Endothelial cell of umbilical vein (primary cell): Measurements from ENCODE around the gene TLX3. TPM values are rescaled to one million over a fixed set of nuclear protein-coding genes. Genes with fewer than 3 reads are reported as not detected.

Experiments
- BruUV-seq: library from RNA; stranded (reverse); fragments of 400-500 nt; replicated peaks from 2 replicates; lab custom pipeline; 2021; lab: Mats Ljungman, UMichigan
- CTCF ChIA-PET: fragments of 300-600, 350-600 bp; sonication (Branson Sonifier 250); formaldehyde crosslinking; loops from one replicate; lab custom pipeline; 2021; ENCODE audit warnings: antibody characterized with exemption, inconsistent platforms; lab: Charles Lee
- POLR2A ChIA-PET: fragments of 300-600, 350-600 bp; sonication (Branson Sonifier 250); formaldehyde crosslinking; loops from one replicate; lab custom pipeline; 2021; ENCODE audit warnings: antibody characterized with exemption, inconsistent platforms; lab: Charles Lee
- DNase-seq: peaks from one replicate; pipeline ENCODE4 v3.0.0-alpha.2; 2011; ENCODE audit warnings: low read depth, low spot score
- FAIRE-seq: peaks from 2 replicates; lab custom pipeline; 2011; peaks lifted over from hg19 to GRCh38; lab: Jason Lieb, UNC
- H2AFZ ChIP-seq: 2 replicates; pipeline ENCODE4 v1.6.0; 2012; ENCODE audit warnings: low read depth, low read length, control low read depth, inconsistent platforms
- H3K27ac ChIP-seq: 2 replicates; pipeline ENCODE4 v1.5.1; 2011; ENCODE audit warnings: low read depth, mild to moderate bottlenecking, control low read depth, low read length, moderate library complexity; ENCODE audit not compliant: insufficient read depth
- H3K27me3 ChIP-seq, 2 experiments: 2 replicates each; pipeline versions ENCODE4 v1.6.0 to v1.6.1; 2011; ENCODE audit warnings: low read length in 2 of 2, mixed read lengths in 1 of 2; ENCODE audit not compliant: control insufficient read depth in 2 of 2, insufficient read depth in 2 of 2
- H3K36me3 ChIP-seq, 2 experiments: 2 replicates in 1 of 2; 3 replicates in 1 of 2; pipeline ENCODE4 v1.5.1; 2011; ENCODE audit warnings: low read length in 2 of 2, mild to moderate bottlenecking in 1 of 2, moderate library complexity in 1 of 2; ENCODE audit not compliant: control insufficient read depth in 2 of 2, insufficient read depth in 2 of 2; ENCODE audit errors: extremely low read depth in 1 of 2
- H3K4me1 ChIP-seq: 3 replicates; pipeline ENCODE4 v1.5.1; 2011; ENCODE audit warnings: mild to moderate bottlenecking, low read length; ENCODE audit not compliant: control insufficient read depth, insufficient read depth; ENCODE audit errors: extremely low read depth
- H3K4me2 ChIP-seq: 2 replicates; pipeline ENCODE4 v1.6.1; 2011; ENCODE audit warnings: low read length, control low read depth, mixed read lengths; ENCODE audit not compliant: insufficient read depth
- H3K4me3 ChIP-seq, 3 experiments: fragments of 200-600 bp in 1 of 3; sonication (generic), shearing (Covaris generic) in 1 of 3; replicated peaks in 1 of 3; 2 replicates each; pipeline ENCODE4 v1.5.1; 2011 to 2016; ENCODE audit warnings: control low read depth in 3 of 3, low read length in 3 of 3, mild to moderate bottlenecking in 2 of 3, inconsistent platforms in 1 of 3, low read depth in 1 of 3, moderate library complexity in 1 of 3; ENCODE audit not compliant: insufficient read depth in 1 of 3
- H3K79me2 ChIP-seq: 2 replicates; pipeline ENCODE4 v1.6.0; 2012; ENCODE audit warnings: low read length, inconsistent platforms; ENCODE audit not compliant: control insufficient read depth, insufficient read depth
- H3K9ac ChIP-seq: replicated peaks from 2 replicates; pipeline ENCODE3; 2011; ENCODE audit warnings: low read length, control low read depth; ENCODE audit not compliant: insufficient read depth; ENCODE audit errors: extremely low read depth
- H3K9me1 ChIP-seq: replicated peaks from 3 replicates; pipeline ENCODE4 v1.6.0; 2011; ENCODE audit warnings: mild to moderate bottlenecking, low read length; ENCODE audit not compliant: control insufficient read depth, insufficient read depth; ENCODE audit errors: extremely low read depth
- H3K9me3 ChIP-seq: replicated peaks from 2 replicates; pipeline ENCODE4 v1.5.1; 2012; ENCODE audit warnings: low read length, inconsistent platforms; ENCODE audit not compliant: control insufficient read depth, insufficient read depth
- H4K20me1 ChIP-seq: replicated peaks from 2 replicates; pipeline ENCODE3; 2011; ENCODE audit warnings: mild to moderate bottlenecking, low read length; ENCODE audit not compliant: control insufficient read depth, insufficient read depth; ENCODE audit errors: extremely low read depth
- EZH2 ChIP-seq: IDR thresholded peaks from 2 replicates; pipeline ENCODE4 v1.6.1; 2012; ENCODE audit warnings: borderline replicate concordance, low read depth, mild to moderate bottlenecking, moderate library complexity, low read length, inconsistent platforms; ENCODE audit not compliant: severe bottlenecking
- FOS ChIP-seq: IDR thresholded peaks from 2 replicates; pipeline ENCODE4 v1.6.1; 2011; ENCODE audit warnings: mild to moderate bottlenecking, low read length, moderate library complexity, borderline replicate concordance; ENCODE audit not compliant: insufficient read depth
- GATA2 ChIP-seq: IDR thresholded peaks from 2 replicates; pipeline ENCODE4 v1.7.0; 2011; ENCODE audit warnings: low read depth, mild to moderate bottlenecking, moderate library complexity, mixed read lengths, low read length; ENCODE audit not compliant: insufficient read length, insufficient read depth
- JUN ChIP-seq: IDR thresholded peaks from 2 replicates; pipeline ENCODE4 v1.6.1; 2011; ENCODE audit warnings: borderline replicate concordance, low read depth; ENCODE audit not compliant: insufficient read length, insufficient read depth
- MAX ChIP-seq: IDR thresholded peaks from 2 replicates; pipeline ENCODE4 v1.6.1; 2011; ENCODE audit not compliant: insufficient read depth, insufficient read length
- MYC ChIP-seq: IDR thresholded peaks from one replicate; pipeline ENCODE4 v1.6.1; 2011; ENCODE audit warnings: mild to moderate bottlenecking, low read depth, low read length
- POLR2A ChIP-seq: IDR thresholded peaks from 2 replicates; pipeline ENCODE4 v1.6.1; 2012; ENCODE audit warnings: low read depth, mild to moderate bottlenecking, control low read depth, low read length
- POLR2AphosphoS5 ChIP-seq: IDR thresholded peaks from 2 replicates; pipeline ENCODE4 v1.6.1; 2012; ENCODE audit warnings: low read depth, mild to moderate bottlenecking, control low read depth, low read length, moderate library complexity; ENCODE audit not compliant: insufficient read depth
- dilution Hi-C: fragments of 300-500 bp; cut with MboI; formaldehyde crosslinking; loops from one replicate; pipeline ENCODE4 v1.15.0; 2019; ENCODE audit warnings: low sequenced_read_pairs; ENCODE audit not compliant: extremely low pct_ligation_motif_present
- intact Hi-C: fragments of 100-400 bp; cut with micrococcal nuclease; formaldehyde crosslinking; loops from one replicate; pipeline ENCODE4 v1.10.0; 2022
- polyA plus RNA-seq, 4 experiments: library from polyadenylated mRNA; depleted of rRNA in 3 of 4; stranded (reverse) in 3 of 4; unstranded in 1 of 4; fragments of >200 nt; gene quantifications; 2 replicates each; pipeline versions ENCODE4 v1.2.1 to v1.2.3, GENCODE V29; 2011 to 2012; ENCODE audit warnings: missing spikeins in 1 of 4
- total RNA-seq: library from RNA; stranded (reverse); gene quantifications from 2 replicates; pipeline ENCODE4 v1.2.3, GENCODE V29; 2021
- TF ChIP-seq, protein P1 (sequence below), 2 donors: IDR thresholded peaks; 1 replicate in 1 of 2; 2 replicates in 1 of 2; pipeline ENCODE4 v1.5.1; 2011; ENCODE audit warnings: low read length in 2 of 2, mild to moderate bottlenecking in 2 of 2, moderate library complexity in 2 of 2, control low read depth in 1 of 2, inconsistent platforms in 1 of 2, low read depth in 1 of 2; ENCODE audit not compliant: insufficient read depth in 1 of 2; ENCODE audit errors: extremely low read depth in 1 of 2

Gene TLX3
- total and polyA plus RNA-seq, 2 donors (not counting 3 experiments of a cell fraction or from before 2014, with no cell fraction given) = not detected

DNA sequence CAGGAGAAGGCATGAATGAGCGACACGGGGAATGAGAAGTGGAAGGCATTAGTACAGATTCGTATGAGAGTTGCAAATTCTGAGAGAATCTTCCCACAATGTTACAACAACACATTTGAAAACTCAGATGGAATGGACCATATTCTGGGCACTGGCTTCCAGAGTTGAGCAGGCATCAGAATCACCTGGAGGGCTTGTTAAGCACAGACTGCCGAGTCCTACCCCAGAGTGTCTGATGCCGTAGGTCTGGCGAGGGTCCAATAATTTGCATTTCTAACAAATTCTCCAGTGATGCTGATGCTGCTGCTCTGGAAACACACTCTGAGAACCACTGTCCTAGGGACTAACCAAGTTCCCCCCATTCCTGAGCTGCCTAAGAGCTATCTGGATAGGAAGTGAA is 2.9 kb upstream of the TLX3 start:
- no peak overlapping the region for H3K4me3 ChIP-seq
- no peak for DNase-seq
- H4K20me1 ChIP-seq = no peaks in the 10 kb centered on the region
- H3K79me2 ChIP-seq = no peaks in the 10 kb centered on the region
- H3K27ac ChIP-seq = no peak overlapping the region
- no peak overlapping the region for H3K4me2 ChIP-seq
- H3K27me3 ChIP-seq = peaks cover 65 to 66% of the 10 kb centered on the region in 2 experiments
- no peaks in the 10 kb centered on the region for H3K4me1 ChIP-seq
- ChIA-PET POLR2A (no interaction called here), CTCF (interaction anchor here (1.4 to 1.7 kb wide), 2 partner anchors 12 to 99 kb away, joined by 4 to 8 read pairs; no protein-coding TSS in a partner anchor)
- no peaks in the 10 kb centered on the region for H3K9me1 ChIP-seq
- no peak overlapping the region for H3K9ac ChIP-seq
- dilution Hi-C loops = no loop called here
- TF ChIP-seq EZH2 (no peak), GATA2 (no peak), MYC (no peak), POLR2AphosphoS5 (no peak), MAX (no peak), FOS (no peak), JUN (no peak), POLR2A (no peak)
- TF ChIP-seq, protein P1, sequence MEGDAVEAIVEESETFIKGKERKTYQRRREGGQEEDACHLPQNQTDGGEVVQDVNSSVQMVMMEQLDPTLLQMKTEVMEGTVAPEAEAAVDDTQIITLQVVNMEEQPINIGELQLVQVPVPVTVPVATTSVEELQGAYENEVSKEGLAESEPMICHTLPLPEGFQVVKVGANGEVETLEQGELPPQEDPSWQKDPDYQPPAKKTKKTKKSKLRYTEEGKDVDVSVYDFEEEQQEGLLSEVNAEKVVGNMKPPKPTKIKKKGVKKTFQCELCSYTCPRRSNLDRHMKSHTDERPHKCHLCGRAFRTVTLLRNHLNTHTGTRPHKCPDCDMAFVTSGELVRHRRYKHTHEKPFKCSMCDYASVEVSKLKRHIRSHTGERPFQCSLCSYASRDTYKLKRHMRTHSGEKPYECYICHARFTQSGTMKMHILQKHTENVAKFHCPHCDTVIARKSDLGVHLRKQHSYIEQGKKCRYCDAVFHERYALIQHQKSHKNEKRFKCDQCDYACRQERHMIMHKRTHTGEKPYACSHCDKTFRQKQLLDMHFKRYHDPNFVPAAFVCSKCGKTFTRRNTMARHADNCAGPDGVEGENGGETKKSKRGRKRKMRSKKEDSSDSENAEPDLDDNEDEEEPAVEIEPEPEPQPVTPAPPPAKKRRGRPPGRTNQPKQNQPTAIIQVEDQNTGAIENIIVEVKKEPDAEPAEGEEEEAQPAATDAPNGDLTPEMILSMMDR (IDR thresholded peaks at IDR 0.05; ENCODE audit: extremely low read depth in 1 of 2, insufficient read depth in 1 of 2, low read depth in 1 of 2, low read length in 2 of 2) = no peak
- FAIRE-seq = no peak
- H3K9me3 ChIP-seq = no peaks in the 10 kb centered on the region
- no peaks in the 10 kb centered on the region for H3K36me3 ChIP-seq
- no TSS peak for BruUV-seq
- no peak overlapping the region for H2AFZ ChIP-seq
- intact Hi-C loops = no loop called here
